NCI-H748 (cell line): ENCODE data around the gene LILRB5.
"Not testable (repeated sequence)": the region's sequence is repeated elsewhere in the genome, so short reads cannot be mapped to it uniquely, and the experiment has no call there.

Experiments
- DNase-seq: peaks from one replicate; lab custom pipeline; 2025; ENCODE audit not compliant: unreplicated experiment; lab: John Stamatoyannopoulos, UW

The LILRB5 gene

DNA sequence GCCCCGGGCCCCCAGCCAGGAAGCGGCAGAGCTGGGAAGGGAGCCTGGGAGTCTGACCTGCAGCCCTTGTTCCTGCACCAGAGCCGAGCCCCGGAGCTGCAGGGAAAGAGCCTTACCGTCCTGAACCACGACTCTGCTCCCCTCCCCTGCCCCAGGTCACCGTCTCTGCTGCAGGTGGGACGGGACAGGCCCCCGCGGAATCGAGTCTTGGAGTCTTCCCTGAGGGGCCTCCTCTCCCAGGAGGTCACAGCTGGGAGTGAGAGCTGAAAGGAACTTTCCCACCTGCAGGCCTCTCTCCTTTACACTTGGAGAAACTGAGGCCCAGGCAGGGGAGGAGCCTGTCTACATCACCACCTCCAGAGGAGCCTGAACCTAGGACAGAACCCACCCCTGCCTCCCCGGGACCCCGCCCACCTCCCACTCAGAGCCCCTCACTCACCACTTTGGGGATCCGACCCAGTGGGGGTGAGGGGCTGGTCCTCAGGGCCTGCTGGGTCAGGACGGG is 20.1 kb upstream of the LILRB5 start:
- not testable (repeated sequence) for DNase-seq

DNA sequence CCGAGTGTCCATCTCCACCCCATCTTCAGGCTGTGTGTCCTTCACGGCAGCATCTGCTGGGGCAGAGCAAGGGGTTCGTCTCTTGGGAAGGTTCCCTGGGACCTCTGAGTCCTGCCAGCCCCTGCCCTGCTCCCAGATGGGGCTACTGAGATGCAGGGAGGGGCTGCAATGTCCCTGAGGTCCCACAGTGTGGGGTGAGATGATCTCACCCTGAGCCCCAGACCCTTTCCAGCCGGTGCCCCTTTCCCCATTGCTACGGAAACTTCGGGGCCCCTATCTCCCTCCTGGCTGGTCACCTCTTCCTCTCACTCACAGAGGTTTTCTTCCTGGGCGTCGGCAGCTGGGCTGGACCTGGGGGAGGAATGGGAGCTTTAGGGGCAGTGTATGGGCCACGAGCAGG is 18.9 kb upstream of the LILRB5 start:
- no peak for DNase-seq

GRCh38 chr19:54274516-54274915 is 17.4 kb upstream of the LILRB5 start:
- DNase-seq, result not testable (repeated sequence)

DNA sequence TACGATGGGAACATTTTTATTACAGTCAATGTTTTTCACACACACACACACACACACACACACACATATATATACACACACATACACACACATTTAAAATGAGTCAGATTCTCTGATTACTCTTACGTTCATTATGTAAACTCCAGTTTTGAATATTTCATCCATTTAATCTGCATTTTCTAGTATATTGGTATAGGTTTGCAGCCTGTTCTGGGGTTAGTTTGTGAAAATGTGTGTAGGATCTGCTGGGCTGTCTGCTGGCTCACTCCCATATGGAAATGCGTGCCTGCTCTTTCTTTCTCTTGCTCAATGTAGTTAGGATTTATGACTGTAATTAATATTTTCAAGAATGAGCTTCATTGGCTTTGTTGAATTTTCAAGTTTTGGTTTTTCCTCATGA is 16.7 kb upstream of the LILRB5 start:
- DNase-seq, result no peak

DNA sequence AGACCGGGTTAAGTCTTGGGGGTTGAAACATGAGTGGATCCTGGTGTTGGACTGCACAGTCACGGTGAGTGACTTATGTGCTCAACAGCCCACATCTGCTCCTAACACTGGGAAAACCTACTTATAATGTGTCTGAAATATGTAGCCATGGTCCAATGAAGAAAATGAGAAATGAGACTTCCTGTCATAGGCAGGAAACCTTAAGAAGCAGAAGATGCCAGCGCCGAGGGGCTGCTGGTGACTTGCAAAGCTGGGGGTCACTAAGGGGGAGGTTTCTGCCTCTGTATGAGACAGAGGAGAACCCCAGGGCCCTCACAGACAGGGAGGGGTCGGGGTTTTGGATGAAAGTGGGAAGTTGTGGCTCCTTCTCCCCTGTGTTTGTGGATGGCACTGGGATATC is 15.1 kb upstream of the LILRB5 start:
- not testable (repeated sequence) for DNase-seq

DNA sequence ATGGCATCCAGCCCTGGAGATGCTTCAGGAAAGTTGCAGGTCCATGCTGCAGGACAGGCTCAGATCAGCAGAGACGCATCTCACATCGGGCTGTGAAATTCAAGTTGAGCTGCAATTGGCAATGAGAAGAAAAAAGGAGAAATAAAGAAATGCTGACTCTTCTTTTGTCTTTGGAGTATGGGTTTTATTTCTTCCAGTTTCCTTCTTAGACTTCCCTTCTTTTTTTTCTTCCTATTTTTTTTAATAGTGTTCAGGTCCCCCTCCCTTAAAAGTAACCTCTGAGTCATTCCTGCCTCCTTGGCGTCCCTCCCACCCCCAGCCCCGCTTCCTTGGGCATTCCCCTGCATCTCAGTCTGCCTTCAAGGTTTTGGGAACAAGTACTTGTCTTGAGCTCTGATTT is 14.5 kb upstream of the LILRB5 start:
- DNase-seq, result not testable (repeated sequence)

DNA sequence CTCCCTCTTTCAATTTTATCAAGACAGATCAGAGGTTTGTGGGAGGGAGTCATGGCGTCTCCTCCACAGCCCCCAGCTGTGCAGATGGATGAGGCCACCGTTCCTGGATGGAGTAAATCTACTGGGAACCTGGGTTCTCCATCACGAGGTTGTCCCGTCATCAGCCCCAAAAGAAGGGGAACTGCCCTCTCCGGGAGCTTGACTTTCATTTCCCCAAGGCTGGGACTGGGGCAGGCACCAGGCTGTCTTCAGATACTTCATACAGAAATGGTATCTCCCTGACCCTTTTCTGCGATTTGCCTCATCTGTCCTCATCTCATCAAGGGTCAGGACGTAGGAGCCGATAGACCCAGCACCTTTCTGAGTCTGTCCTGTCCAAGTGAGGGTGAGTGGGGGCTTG is 14.0 kb upstream of the LILRB5 start:
- no peak for DNase-seq

DNA sequence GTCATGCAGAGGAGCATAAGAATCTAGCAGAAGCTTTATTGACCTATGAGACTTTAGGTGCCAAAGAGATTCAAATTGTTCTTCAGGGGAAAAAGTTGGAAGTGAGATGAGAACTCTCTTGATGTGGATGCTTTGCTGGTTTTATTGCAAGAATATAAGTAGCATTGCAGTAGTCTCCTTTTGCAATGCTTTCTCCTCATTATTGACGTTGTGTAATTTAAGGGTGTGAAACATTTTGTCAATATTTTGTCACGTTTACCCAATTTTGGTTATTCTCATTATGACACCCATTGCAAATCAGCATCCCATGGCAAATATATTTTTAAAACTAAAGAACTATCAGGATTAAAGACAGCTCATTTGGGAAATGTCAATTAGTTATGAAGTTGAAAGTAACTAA is 11.9 kb upstream of the LILRB5 start:
- no peak for DNase-seq

- DNase-seq, result peak; percentile 82
These were observed 9.1 kb upstream of the LILRB5 start for GRCh38 chr19:54266133-54266532.

DNA sequence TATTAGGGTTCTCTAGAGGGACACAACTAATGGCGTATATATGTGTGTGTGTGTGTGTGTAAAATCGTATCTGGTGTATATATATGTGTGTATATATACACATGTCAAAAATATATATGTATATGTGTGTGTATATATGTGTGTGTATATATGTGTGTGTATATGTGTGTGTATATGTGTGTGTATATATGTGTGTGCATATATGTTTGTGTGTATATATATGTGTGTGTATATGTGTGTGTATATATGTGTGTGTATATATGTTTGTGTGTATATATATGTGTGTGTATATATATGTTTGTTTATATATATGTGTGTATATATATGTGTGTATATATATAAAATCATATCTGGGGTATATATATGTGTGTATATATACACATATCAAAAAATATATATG is 5.4 kb upstream of the LILRB5 start:
- no peak for DNase-seq

- DNase-seq, result no peak
These were observed 5.0 kb upstream of the LILRB5 start for GRCh38 chr19:54262066-54262465.

DNA sequence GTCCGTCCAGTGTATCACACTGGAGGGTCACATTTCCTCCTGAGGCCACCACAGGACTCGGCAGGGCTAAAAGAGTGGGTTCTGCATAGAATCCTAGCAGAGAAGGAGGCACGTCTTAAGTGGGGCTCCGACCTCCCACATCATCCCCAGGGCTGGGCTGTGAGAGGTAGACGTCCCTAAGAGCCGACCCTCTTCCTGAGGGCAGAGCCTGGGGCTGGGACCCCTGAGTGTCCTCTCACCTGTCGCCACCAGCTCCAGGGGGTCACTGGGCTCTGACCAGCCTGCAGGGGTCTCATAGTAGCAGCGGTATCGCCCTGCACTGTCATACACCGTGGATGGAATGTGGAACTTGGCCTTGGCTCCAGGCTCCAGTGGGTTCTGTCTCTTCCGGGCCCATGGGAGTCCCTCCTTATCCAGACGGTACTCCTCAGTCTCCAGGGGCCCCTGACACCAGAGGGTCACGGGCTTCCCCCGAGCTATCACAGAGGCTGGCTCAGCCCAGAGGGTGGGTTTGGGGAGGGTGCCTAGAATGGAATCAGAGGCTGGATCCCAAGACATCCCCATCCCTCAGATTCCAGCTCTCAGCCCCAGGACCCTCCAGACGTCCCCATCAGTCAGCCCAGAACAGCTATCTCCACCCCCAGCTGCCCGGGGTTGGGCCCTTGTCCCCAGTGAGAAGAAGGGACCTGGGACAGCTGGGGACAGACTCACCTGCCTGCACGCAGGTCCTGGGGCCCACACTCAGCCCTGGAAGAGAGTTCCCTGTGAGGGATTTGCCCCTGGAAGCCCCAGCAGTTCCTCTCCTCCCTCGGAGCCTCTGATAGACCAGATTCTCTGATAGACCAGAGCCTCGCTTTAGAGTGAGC is 590 bp downstream of the LILRB5 start:
- DNase-seq, result no peak

DNA sequence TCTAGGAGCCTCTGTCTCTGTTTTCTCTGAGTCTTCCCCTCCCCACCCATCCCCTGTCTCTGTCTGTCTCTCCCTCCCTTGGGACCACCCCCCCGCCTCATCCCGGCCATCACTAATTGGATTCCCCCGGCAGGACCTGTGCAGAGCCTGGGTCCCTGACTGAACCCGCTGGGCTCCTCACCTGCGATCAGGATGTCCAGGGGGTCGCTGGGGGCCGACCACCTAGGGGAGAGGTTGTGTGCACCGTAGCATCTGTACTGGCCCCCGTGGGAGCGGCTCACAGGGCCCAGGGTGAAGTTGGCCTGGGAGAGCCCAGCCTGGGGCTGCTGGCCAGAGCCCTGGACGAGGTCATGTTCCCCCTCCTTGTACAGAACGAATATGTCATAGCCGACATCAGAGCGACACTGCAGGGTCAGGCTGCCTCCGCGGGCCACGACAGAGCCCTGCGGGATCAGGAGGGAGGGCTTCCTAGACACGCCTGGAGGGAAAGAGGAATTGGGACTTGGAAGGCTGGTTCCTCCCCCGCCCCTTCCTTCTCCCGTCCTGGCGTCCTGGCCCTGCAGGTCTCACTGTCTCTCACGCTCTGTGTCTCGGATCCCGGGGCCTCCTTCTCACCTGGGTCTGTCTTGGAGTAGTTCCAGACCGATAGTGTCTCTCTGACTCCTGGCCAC is 1.8 kb downstream of the LILRB5 start:
- no peak for DNase-seq

- no peak for DNase-seq
These were observed 2.7 kb downstream of the LILRB5 start for GRCh38 chr19:54254195-54254906.

DNA sequence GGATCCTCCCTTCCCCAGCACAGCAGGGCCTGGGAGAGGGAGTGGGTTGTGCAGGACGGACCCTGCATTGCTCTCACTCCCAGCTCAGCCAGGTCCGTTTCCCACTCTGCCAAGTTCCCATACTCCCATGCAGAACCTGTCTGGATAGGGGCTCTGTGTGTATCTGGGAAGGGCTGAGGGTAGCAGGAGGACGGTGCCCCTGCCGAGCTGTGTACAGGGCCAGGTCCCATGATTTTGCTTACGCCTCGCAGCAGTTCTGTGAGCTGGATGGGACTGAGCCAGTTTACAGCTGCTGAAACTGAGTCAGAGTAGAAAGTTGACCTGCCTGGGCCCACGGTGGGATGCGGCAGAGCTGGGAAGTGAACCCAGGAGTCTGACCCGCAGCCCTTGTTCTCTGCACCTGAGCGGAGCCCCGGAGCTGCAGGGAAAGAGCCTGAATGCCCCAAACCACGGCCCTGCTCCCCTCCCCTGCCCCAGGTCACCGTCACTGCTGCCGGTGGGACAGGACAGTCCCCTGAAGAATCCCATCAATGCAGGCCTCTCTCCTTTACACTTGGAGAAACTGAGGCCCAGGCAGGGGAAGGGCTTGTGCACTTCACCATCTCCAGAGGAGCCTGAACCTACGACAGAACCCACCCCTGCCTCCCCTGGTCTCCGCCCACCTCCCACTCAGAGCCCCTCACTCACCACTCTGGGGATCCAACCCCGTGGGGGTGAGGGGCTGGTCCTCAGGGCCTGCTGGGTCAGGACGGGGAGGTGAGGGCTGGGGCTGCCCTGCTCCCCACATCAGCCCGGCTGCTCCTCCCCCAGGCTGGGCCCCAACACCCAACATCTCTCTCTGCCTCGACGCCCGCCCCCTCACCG is 3.5 kb downstream of the LILRB5 start:
- DNase-seq, result no peak

GRCh38 chr19:54252845-54253244 is 4.2 kb downstream of the LILRB5 start:
- no peak for DNase-seq

- no peak for DNase-seq
These were observed 4.8 kb downstream of the LILRB5 start for GRCh38 chr19:54252243-54252642.

GRCh38 chr19:54248016-54248601 is 9.0 kb downstream of the LILRB5 start:
- no peak for DNase-seq

- no peak for DNase-seq
These were observed 9.8 kb downstream of the LILRB5 start for GRCh38 chr19:54247106-54247930.
